ENCODE results near the gene ZNF396. TPM values are rescaled to one million over a fixed set of nuclear protein-coding genes. Genes with fewer than 3 reads are reported as not detected.
A peak's percentile ranks its signal among the peaks of the same experiment; 100 is the strongest.

ZNF396 gene
- total RNA-seq, 1 donor from 2014 or later = 0.98 TPM

GRCh38 chr18:35409911-35410310, 32.8 kb upstream of the ZNF396 start:
- intact Hi-C loops (cut with DNase I) = no loop called here
- H3K4me1 ChIP-seq = peaks cover 9% of the 10 kb centered on the region
- H3K36me3 ChIP-seq = no peaks in the 10 kb centered on the region
- no peaks in the 10 kb centered on the region for H3K27me3 ChIP-seq
- H3K9me3 ChIP-seq = no peaks in the 10 kb centered on the region
- no peak for DNase-seq (ENCODE audit: extremely low spot score in 2 of 2)
- TF ChIP-seq POLR2A (IDR thresholded peaks at IDR 0.05) (no peak), POLR2AphosphoS5 (IDR thresholded peaks at IDR 0.05; ENCODE audit: insufficient read depth in 1 of 2, low read depth in 1 of 2) (no peak), CTCF (IDR thresholded peaks at IDR 0.05) (no peak)
- H3K27ac ChIP-seq = no peak overlapping the region
- H3K4me3 ChIP-seq = no peak overlapping the region

GRCh38 chr18:35408843-35409261, 31.7 kb upstream of the ZNF396 start:
- Histone ChIP-seq H3K27me3 (no peaks in the 10 kb centered on the region), H3K4me1 (peaks cover 9% of the 10 kb centered on the region), H3K9me3 (no peaks in the 10 kb centered on the region), H3K36me3 (no peaks in the 10 kb centered on the region), H3K4me3 (no peak overlapping the region), H3K27ac (no peak overlapping the region)
- no peak for DNase-seq (ENCODE audit: extremely low spot score in 2 of 2)
- intact Hi-C loops (cut with DNase I) = no loop called here
- no peak for TF ChIP-seq CTCF (IDR thresholded peaks at IDR 0.05)
- no peak for TF ChIP-seq POLR2A (IDR thresholded peaks at IDR 0.05)
- no peak for TF ChIP-seq POLR2AphosphoS5 (IDR thresholded peaks at IDR 0.05; ENCODE audit: insufficient read depth in 1 of 2, low read depth in 1 of 2)

GRCh38 chr18:35407871-35408481, 30.8 kb upstream of the ZNF396 start:
- no peaks in the 10 kb centered on the region for H3K9me3 ChIP-seq
- DNase-seq (ENCODE audit: extremely low spot score in 2 of 2) = no peak

GRCh38 chr18:35406666-35407065, 29.5 kb upstream of the ZNF396 start:
- Histone ChIP-seq H3K27me3 (no peaks in the 10 kb centered on the region), H3K4me3 (no peak overlapping the region), H3K4me1 (peaks cover 9% of the 10 kb centered on the region), H3K9me3 (no peaks in the 10 kb centered on the region), H3K27ac (no peak overlapping the region), H3K36me3 (no peaks in the 10 kb centered on the region)
- intact Hi-C loops (cut with DNase I) = no loop called here
- no peak for DNase-seq (ENCODE audit: extremely low spot score in 2 of 2)
- TF ChIP-seq POLR2AphosphoS5 (IDR thresholded peaks at IDR 0.05; ENCODE audit: insufficient read depth in 1 of 2, low read depth in 1 of 2) (no peak), POLR2A (IDR thresholded peaks at IDR 0.05) (no peak), CTCF (IDR thresholded peaks at IDR 0.05) (no peak)

More at GRCh38 chr18:35407871-35408481, 30.8 kb upstream of the ZNF396 start:
- Histone ChIP-seq H3K27me3 (no peaks in the 10 kb centered on the region), H3K4me1 (peaks cover 9% of the 10 kb centered on the region), H3K4me3 (no peak overlapping the region), H3K27ac (no peak overlapping the region), H3K36me3 (no peaks in the 10 kb centered on the region)
- intact Hi-C loops (cut with DNase I) = no loop called here
- no peak for TF ChIP-seq POLR2AphosphoS5 (IDR thresholded peaks at IDR 0.05; ENCODE audit: insufficient read depth in 1 of 2, low read depth in 1 of 2)
- no peak for TF ChIP-seq POLR2A (IDR thresholded peaks at IDR 0.05)
- TF ChIP-seq CTCF (IDR thresholded peaks at IDR 0.05) = peak; percentile 48 to 64 (median 58)

- no peaks in the 10 kb centered on the region for H3K4me1 ChIP-seq
- no peaks in the 10 kb centered on the region for H3K27me3 ChIP-seq
- H3K9me3 ChIP-seq = no peaks in the 10 kb centered on the region
- no peak overlapping the region for H3K27ac ChIP-seq
- H3K4me3 ChIP-seq = no peak overlapping the region
- no peak for DNase-seq (ENCODE audit: extremely low spot score in 2 of 2)
- no peak for TF ChIP-seq POLR2A (IDR thresholded peaks at IDR 0.05)
- no peak for TF ChIP-seq POLR2AphosphoS5 (IDR thresholded peaks at IDR 0.05; ENCODE audit: insufficient read depth in 1 of 2, low read depth in 1 of 2)
- no peak for TF ChIP-seq CTCF (IDR thresholded peaks at IDR 0.05)
- no peaks in the 10 kb centered on the region for H3K36me3 ChIP-seq
- intact Hi-C loops (cut with DNase I) = no loop called here
These were observed 20.8 kb upstream of the ZNF396 start for GRCh38 chr18:35397976-35398375.
